Measurements from ENCODE around the gene CFAP58.
"Not testable (repeated sequence)": the region's sequence is repeated elsewhere in the genome, so short reads cannot be mapped to it uniquely, and the experiment has no call there.

Gene CFAP58

GRCh38 chr10:104437226-104437625 lies 83.6 kb downstream of the CFAP58 start:
- no peak for DNase-seq (ENCODE audit: low spot score)

DNA sequence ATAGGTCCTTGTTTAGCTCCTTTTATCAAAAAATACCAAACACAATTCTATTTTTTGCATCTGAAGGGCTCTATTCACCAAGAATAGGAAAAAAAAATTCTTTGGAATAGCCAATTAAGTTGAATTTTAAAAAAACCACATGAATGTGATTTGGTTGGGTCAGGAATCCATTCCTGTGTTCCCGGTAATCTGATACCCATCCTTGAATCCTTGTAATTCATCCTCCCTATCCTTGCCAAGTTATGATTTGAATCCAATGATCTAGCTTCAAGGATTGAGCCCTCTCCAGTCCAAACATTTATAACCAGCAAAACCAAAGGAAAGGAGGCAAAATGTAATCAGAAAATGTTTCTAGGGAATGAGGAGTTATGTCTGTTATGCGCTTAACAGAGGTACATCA lies 86.6 kb downstream of the CFAP58 start:
- DNase-seq (ENCODE audit: low spot score), result no peak

DNA sequence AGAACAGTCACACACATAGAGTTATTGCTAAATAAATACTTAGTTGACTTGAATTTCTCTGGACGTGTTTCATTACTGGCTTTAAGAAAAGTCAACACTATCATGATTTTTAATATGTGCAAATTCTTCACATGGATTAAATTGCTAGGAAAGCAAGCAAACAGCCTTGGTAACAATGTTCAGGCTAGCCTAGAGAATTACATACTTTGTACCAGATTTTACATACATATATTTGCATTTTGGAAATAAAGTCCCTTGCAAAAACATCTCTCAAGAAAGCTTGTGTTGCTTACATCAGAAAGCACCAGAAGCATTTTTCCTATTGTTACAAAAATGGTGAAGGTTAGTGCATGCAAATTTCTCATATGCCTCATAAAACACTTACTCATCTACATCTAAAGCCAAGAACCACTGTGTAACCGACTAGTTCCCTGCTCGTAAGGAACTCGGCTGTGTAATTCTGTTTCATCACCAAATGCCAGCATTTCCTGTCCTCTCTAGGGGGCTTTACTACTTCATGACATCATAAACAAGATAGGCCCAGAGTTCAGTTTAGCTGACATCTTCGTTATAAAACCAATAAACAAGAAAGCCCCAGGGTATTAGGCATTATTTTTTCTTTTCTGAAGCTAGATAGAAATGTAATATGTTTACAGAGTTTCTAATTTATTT lies 87.8 kb downstream of the CFAP58 start:
- DNase-seq (ENCODE audit: low spot score), result no peak

DNA sequence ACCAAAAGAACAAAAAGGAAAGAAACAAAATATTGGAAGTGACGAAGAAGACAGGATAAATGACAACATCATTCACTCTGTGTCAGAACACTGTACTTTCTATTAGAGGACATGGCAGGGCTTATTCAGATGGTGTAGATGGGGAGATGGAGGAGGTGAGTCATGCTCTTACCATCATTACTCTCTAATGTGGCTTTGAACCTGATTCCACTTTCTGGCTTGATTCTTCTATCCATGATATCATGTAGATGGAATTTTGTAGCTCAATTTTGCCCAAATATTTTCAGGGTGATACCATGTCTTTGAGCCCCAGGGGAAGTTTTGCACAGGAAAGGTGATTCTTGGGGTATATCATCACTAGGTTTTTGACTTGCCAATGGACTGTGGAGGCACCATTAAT lies 91.7 kb downstream of the CFAP58 start:
- DNase-seq (ENCODE audit: low spot score), result no peak

DNA sequence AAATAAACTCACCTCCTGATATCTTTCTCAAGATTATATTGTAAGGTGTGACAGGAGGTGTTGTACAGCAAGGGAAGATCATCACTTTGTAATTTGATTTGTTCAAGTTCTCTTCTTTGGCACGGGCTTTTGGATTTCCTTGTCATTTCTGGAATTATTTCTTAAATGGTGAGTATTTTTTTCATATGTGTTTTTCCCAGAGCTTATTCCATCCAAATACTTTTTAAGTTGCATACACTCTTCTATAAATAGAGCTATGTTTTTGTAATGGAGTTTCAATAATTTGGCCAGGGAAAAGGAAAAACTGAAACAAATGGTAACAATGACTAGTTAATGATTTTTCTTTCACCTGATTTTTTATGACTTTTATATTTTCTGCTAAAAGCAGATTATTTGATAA lies 92.5 kb downstream of the CFAP58 start:
- no peak for DNase-seq (ENCODE audit: low spot score)

- no peak for DNase-seq (ENCODE audit: low spot score)
These were observed 93.7 kb downstream of the CFAP58 start for GRCh38 chr10:104447331-104447730.

DNA sequence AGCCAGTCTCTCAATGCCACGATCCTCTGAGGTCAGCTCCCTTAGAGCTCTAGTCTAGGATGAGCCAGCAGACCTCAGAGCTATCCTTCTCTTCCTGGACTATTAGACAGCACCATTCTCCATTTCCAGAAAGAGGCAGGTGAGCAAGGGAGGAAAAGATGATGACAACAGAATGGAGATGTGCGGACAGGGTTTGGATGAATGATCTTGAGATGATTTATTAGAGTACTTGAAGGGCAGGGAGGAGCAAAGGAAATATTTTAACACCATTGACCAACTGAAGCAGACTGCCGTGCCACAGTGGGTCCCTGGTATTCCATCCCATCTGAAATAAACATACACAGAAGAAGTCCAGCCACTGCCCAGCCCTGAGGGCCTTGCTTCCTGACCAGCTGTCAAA lies 94.3 kb downstream of the CFAP58 start:
- DNase-seq (ENCODE audit: low spot score), result no peak

GRCh38 chr10:104449391-104449790 lies 95.8 kb downstream of the CFAP58 start:
- DNase-seq (ENCODE audit: low spot score), result no peak

DNA sequence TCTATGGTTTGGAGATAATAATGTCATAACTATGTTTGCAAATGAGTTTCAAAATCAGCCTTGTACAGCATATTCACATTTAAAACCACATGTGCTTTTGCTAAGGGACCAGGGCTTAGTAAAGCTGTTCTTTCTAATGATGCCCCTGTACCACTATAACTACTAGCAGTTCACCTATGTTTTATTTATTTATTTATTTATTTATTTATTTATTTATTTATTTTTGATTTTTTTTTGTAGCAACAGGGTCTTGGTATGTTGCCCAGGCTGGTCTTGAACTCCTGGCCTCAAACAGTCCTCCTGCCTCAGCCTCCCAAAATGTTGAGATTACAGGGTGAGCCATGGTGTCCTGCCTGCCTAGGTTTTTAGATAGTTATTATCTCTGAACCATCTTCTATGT lies 96.9 kb downstream of the CFAP58 start:
- no peak for DNase-seq (ENCODE audit: low spot score)

DNA sequence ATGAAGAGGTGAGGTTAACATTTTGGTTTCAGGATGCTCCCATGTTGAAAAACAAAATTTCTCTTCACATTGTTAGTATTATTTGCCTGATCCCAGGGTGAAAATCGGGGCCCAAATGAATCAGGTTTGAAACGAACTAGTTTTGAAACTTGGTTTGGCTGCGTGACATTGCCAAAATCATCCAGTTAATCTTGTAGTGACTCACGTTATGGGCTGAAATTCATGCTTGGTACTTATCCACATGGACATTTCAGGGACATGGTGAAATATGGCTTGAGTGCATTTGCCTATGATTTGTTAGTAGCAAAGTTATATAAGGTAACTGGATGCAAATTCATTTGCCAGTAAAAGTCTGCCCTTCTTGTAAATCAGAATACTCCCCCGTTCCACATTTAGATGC lies 97.3 kb downstream of the CFAP58 start:
- no peak for DNase-seq (ENCODE audit: low spot score)

GRCh38 chr10:104452977-104453376 lies 99.3 kb downstream of the CFAP58 start:
- DNase-seq (ENCODE audit: low spot score), result no peak

DNA sequence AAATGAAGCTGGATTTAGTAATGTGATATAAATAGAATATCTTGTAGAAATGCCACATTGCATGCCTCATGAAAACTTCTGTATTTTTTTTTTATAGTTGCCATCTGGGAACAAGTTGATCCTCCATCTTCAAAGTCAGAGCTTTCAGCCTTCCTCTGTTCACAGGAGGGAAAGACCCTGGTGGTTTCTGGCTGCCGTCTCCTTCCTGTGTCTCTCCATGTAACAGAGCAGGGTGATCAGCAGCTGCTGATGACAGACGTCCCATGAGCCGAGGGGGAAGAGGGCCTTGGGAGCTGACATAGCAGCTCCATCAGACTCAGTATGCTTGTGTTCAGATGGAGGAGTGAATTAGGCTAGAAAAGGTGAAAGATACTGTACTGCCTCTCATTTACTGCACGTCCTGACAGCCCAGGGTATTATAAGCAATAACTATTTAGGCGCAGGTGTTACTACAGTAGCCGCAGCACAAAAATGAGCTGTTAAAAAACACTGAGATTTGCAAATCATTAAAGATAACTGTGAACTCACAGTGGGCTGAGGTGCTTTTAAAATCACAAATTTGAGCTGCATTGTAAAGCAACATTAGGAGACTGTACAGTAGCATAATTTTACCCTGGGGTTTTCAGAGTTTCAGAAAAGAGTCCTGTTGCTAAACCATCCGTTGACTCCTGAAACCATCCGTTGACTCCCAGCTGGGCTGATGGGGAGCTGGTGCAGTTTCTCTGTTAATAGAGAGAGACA lies 103.3 kb downstream of the CFAP58 start:
- DNase-seq (ENCODE audit: low spot score), result no peak

DNA sequence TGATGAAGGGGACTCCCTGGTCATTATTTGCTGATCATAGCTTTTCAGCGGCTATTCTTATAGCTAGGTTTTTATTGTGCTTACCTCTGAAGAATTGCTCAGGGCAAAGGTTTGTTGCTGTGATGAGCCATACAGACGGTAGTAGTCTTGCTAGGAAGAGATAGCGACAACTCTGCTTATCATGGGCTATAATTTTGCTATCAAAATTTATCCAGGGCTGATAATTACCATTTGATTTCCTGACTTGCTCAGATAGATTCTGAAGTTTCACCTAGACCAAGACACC lies 103.9 kb downstream of the CFAP58 start:
- DNase-seq (ENCODE audit: low spot score), result no peak

DNA sequence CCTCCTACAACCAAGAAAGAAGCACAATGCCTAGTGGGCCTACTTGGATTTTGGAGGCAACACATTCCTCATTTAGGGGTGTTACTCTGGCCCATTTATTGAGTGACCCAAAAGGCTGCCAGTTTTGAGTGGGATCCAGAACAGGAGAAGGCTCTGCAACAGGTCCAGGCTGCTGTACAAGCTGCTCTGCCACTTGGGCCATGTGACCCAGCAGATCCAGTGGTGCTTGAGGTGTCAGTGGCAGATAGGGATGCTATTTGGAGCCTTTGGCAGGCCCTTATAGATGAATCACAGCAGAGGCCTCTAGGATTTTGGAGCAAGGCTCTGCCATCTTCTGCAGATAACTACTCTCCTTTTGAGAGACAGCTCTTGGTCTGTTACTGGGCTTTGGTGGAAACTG lies 111.9 kb downstream of the CFAP58 start:
- not testable (repeated sequence) for DNase-seq (ENCODE audit: low spot score)

DNA sequence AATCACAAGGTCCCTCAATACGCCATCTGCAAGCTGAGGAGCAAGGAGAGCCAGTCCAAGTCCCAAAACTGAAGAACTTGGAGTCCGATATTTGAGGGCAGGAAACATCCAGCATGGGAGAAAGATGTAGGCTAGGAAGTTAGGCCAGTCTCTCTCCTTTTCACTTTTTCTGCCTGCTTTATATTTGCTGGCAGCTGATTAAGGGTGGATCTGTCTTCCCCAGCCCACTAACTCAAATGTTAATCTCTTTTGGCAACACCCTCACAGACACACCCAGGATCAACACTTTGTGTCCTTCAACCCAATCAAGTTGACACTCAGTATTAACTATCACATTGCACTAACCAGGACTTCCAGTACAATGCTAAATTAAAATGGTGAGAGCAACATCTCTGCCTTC lies 115.2 kb downstream of the CFAP58 start:
- DNase-seq (ENCODE audit: low spot score), result not testable (repeated sequence)

- no peak for DNase-seq (ENCODE audit: low spot score)
These were observed 118.9 kb downstream of the CFAP58 start for GRCh38 chr10:104472505-104472904.

GRCh38 chr10:104472957-104473745 lies 119.5 kb downstream of the CFAP58 start:
- DNase-seq (ENCODE audit: low spot score), result no peak

DNA sequence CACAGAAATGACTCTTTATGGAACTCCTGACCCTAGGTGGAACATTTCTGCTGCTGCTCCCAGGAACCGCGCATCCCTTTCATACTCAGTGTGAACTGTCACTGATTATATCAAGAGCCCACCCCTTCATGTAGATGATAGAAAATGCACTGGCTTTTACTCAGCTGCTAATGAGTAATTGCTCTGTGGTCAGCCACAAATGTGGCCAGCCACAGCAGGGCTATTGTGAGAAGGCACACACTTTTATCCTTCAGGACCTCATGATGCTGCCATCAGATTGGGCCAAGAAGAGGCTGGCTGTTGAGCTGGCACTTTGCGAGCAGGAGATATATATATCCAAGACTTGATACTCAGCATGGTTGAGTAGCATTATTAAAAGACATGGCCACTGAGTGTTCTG lies 124.7 kb downstream of the CFAP58 start:
- no peak for DNase-seq (ENCODE audit: low spot score)

DNA sequence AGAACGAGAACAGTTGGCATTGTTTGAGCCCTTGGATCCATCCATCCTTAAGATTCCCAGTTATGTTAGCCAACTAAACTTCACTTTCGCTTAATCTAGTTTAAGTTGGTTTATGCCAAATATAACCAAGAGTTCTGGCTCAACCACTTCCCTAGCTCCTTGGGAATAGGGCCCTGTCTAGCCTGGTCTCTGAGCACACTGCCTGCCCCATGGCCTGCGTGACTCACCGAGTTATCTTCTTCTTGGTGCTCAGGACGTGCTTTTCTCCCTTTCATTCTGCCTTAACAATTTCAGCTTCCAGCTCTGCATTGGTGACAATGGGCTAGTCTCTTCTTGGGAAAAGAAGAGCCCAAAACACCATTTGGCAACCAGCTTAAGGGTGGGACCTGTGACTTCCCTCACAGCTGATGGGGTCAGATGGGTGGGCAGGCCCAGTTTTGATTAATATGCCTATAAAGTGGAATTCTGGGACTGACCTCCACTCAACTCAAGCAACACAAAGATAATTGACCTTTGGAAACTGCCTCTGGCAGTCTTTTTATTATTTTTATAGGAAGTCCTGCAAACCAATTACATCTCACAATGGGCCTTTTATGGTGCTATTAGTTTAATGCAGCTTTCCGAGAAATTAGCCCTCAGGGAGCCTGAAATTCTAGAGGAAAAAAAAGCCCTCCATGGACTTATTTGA lies 126.4 kb downstream of the CFAP58 start:
- DNase-seq (ENCODE audit: low spot score), result no peak

- no peak for DNase-seq (ENCODE audit: low spot score)
These were observed 127.2 kb downstream of the CFAP58 start for GRCh38 chr10:104480797-104481196.

- DNase-seq (ENCODE audit: low spot score), result no peak
These were observed 129.9 kb downstream of the CFAP58 start for GRCh38 chr10:104483582-104483981.

DNA sequence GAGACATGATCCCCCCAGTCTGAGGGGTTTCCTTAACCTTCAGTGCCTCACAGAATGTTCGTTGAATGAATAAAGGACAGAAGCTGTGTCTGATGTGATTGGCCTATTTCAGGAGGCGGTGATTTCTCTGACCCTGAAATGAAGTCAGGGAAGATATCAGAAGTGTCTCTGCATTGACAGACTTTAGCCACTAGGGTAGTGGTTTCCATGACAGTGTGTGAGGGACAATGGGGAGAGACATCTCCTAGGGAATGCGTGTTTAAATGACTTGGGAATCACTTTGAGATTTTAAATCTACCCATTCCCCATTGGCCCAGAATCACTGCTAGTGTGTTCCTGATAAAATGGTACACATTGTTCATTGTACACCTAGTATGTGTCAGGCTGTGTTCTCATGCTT lies 132.0 kb downstream of the CFAP58 start:
- no peak for DNase-seq (ENCODE audit: low spot score)

GRCh38 chr10:104486803-104487202 lies 133.2 kb downstream of the CFAP58 start:
- DNase-seq (ENCODE audit: low spot score), result no peak

All from CD4-positive, alpha-beta T cell treated with Interleukin-6 at 100 ng/mL for 8 hours (primary cell).